B cell (primary cell): Measurements from ENCODE around the gene ZC3H7B. TPM values are rescaled to one million over a fixed set of nuclear protein-coding genes. Genes with fewer than 3 reads are reported as not detected.

ENCODE experiments used
- ATAC-seq: fragments of 200-7000 bp; cut with Tn5 transposase; one replicate; pipeline ENCODE4 v1.10.0; 2021; ENCODE audit warnings: low read depth, mild to moderate bottlenecking, moderate number of reproducible peaks, moderate library complexity
- CTCF ChIA-PET: fragments of 350-600 bp; sonication (Branson Sonifier 250); formaldehyde crosslinking; loops from one replicate; lab custom pipeline; 2021; ENCODE audit warnings: antibody characterized with exemption, inconsistent platforms; lab: Charles Lee
- POLR2A ChIA-PET: fragments of 350-600 bp; sonication (Branson Sonifier 250); formaldehyde crosslinking; loops from one replicate; lab custom pipeline; 2021; ENCODE audit warnings: antibody characterized with exemption; lab: Charles Lee
- DNase-seq: peaks from one replicate; pipeline ENCODE4 v3.0.0; 2013
- H2AFZ ChIP-seq: 2 replicates; pipeline ENCODE4 v1.6.1; 2012; ENCODE audit warnings: mild to moderate bottlenecking, low read depth, low read length; ENCODE audit not compliant: insufficient read depth, poor library complexity, severe bottlenecking
- H3K27ac ChIP-seq, 2 donors: 1 replicate in 1 of 2; 2 replicates in 1 of 2; pipeline ENCODE4 v1.5.1; 2012 to 2013; ENCODE audit warnings: low read length in 2 of 2, mild to moderate bottlenecking in 2 of 2, moderate library complexity in 1 of 2
- H3K27me3 ChIP-seq, 4 experiments: fragments of 200-600 bp in 1 of 4; sonication (generic) in 1 of 4; replicated peaks in 1 of 4; 1 replicate in 2 of 4; 2 replicates in 2 of 4; pipeline versions ENCODE4 v1.6.1 to v1.7.0; 2013 to 2016; ENCODE audit warnings: low read length in 3 of 4, mild to moderate bottlenecking in 2 of 4, mixed read lengths in 1 of 4, moderate library complexity in 1 of 4; ENCODE audit not compliant: insufficient read depth in 4 of 4, control insufficient read depth in 3 of 4; ENCODE audit errors: control extremely low read depth in 1 of 4
- H3K36me3 ChIP-seq, 2 experiments: replicated peaks in 1 of 2; 1 replicate in 1 of 2; 2 replicates in 1 of 2; pipeline versions ENCODE4 v1.6.1 to v1.7.1; 2013; ENCODE audit warnings: low read length in 1 of 2; ENCODE audit not compliant: insufficient read depth in 2 of 2, control insufficient read depth in 1 of 2; ENCODE audit errors: control extremely low read depth in 1 of 2, extremely low read depth in 1 of 2
- H3K4me1 ChIP-seq, 2 donors: fragments of 200-600 bp in 1 of 2; sonication (generic) in 1 of 2; 1 replicate in 1 of 2; 2 replicates in 1 of 2; pipeline versions ENCODE4 v1.5.1 to v1.6.1; 2013 to 2017; ENCODE audit warnings: low read length in 2 of 2; ENCODE audit not compliant: control insufficient read depth in 2 of 2, insufficient read depth in 2 of 2
- H3K4me2 ChIP-seq: replicated peaks from 2 replicates; pipeline ENCODE3; 2012; ENCODE audit warnings: mild to moderate bottlenecking, low read depth, low read length; ENCODE audit not compliant: poor library complexity, severe bottlenecking
- H3K4me3 ChIP-seq, 5 experiments: fragments of 200-600 bp in 1 of 5; sonication (generic) in 1 of 5; 1 replicate in 3 of 5; 2 replicates in 2 of 5; pipeline versions ENCODE4 v1.5.1 to v1.7.0; 2011 to 2016; ENCODE audit warnings: low read length in 4 of 5, mild to moderate bottlenecking in 4 of 5, low read depth in 2 of 5, control low read depth in 1 of 5, moderate library complexity in 1 of 5; ENCODE audit not compliant: insufficient read depth in 1 of 5; ENCODE audit errors: control extremely low read depth in 1 of 5, extremely low read depth in 1 of 5
- H3K79me2 ChIP-seq: fragments of 200-600 bp; sonication (generic); one replicate; pipeline ENCODE4 v1.6.0; 2016; ENCODE audit warnings: low read length; ENCODE audit not compliant: control insufficient read depth, insufficient read depth
- H3K9ac ChIP-seq: fragments of 200-600 bp; sonication (generic); 2 replicates; pipeline ENCODE4 v1.6.1; 2017; ENCODE audit warnings: mild to moderate bottlenecking, low read length, moderate library complexity
- H3K9me3 ChIP-seq, 3 donors: one replicate each; pipeline versions ENCODE4 v1.6.1 to v1.7.1; 2013; ENCODE audit warnings: low read length in 2 of 3; ENCODE audit not compliant: control insufficient read depth in 2 of 3, insufficient read depth in 1 of 3; ENCODE audit errors: control extremely low read depth in 1 of 3
- H4K20me1 ChIP-seq: 2 replicates; pipeline ENCODE4 v1.6.0; 2012; ENCODE audit warnings: mild to moderate bottlenecking, low read length; ENCODE audit not compliant: insufficient read depth, control insufficient read depth, poor library complexity, severe bottlenecking
- H3K27ac Mint-ChIP-seq: one replicate; pipeline ENCODE4 v1.8.0; 2021; ENCODE audit warnings: mixed read lengths
- H3K27me3 Mint-ChIP-seq: one replicate; pipeline ENCODE4 v1.8.0; 2021; ENCODE audit warnings: mixed read lengths
- H3K4me1 Mint-ChIP-seq: one replicate; pipeline ENCODE4 v1.8.0; 2021; ENCODE audit warnings: mixed read lengths
- H3K4me3 Mint-ChIP-seq: one replicate; pipeline ENCODE4 v1.8.0; 2021; ENCODE audit warnings: mixed read lengths
- H3K9me3 Mint-ChIP-seq: one replicate; pipeline ENCODE4 v1.8.0; 2022; ENCODE audit warnings: mixed read lengths; ENCODE audit not compliant: insufficient read depth
- EZH2 ChIP-seq: IDR thresholded peaks from 2 replicates; pipeline ENCODE4 v1.6.1; 2012; ENCODE audit warnings: borderline replicate concordance, low read depth, mild to moderate bottlenecking, moderate library complexity, low read length; ENCODE audit not compliant: insufficient read depth, poor library complexity, severe bottlenecking
- WGBS: methylation state at CpG from one replicate; pipeline ENCODE4 v1.1.5; 2013; ENCODE audit warnings: missing lambda C conversion rate; ENCODE audit not compliant: insufficient coverage; 5-methylcytosine and 5-hydroxymethylcytosine counted together
- intact Hi-C: fragments of 100-400 bp; cut with micrococcal nuclease; formaldehyde crosslinking; loops from one replicate; pipeline ENCODE4 v1.10.0; 2022
- polyA plus RNA-seq: library from polyadenylated mRNA; depleted of rRNA; stranded (reverse); fragments of >200 nt; gene quantifications from 2 replicates; pipeline ENCODE4 v1.2.3, GENCODE V29; 2012
- total RNA-seq, 2 donors: library from RNA; stranded (reverse); fragments of 120-200 nt in 1 of 2; gene quantifications; 1 replicate in 1 of 2; 2 replicates in 1 of 2; pipeline versions ENCODE4 v1.2.3 to v1.2.4, GENCODE V29; 2013 to 2022
- TF ChIP-seq, protein P1 (sequence below): fragments of 200-600 bp; IDR thresholded peaks from one replicate; pipeline ENCODE4 v1.8.0; 2022; ENCODE audit warnings: antibody characterized with exemption, mild to moderate bottlenecking

The ZC3H7B gene
- total and polyA plus RNA-seq, 2 donors (not counting 1 experiment from before 2014, with no cell fraction given), result 29.8 to 41.9 TPM

DNA sequence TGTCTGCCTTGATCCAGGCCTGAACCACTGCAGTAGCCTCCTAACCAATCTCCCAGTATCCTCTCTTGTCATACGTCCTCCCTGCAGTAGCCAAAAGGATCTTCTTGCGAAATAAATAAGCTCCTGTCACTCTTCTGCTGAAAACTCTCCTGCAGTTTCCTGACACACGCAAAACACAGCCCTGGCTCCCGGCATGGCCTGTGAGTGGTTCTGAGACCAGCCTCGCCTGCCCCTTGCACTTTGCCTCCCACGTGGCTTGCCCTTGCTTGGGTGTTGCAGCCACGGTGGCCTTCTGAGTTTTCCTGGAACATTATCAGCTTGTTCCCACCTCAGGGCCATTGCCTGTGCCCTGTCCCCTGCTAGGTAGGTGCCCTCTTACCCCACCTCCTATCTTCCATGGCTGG, 7.2 kb downstream of the ZC3H7B start:
- no peak overlapping the region for H3K27ac Mint-ChIP-seq

DNA sequence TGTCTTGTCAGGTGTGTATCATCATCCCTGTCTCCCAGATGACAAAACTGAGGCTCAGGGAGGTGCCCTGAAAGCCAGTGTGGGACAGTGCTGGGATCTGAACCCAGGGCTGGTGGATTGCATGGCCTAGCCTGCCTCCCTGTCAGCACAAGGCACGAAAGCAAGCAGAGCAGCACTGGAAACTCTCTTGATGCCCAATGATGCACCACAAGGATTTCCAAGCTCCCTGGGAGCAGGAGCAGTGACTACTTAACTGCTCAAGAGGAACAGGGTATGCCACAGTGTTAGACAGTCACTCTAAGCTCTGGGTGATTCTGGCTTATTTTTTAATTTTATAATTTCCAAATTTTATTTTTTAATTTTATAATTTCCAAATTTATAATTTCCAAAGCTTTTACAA, 9.0 kb downstream of the ZC3H7B start:
- Histone ChIP-seq H2AFZ (no peak overlapping the region), H4K20me1 (peaks cover 62% of the 10 kb centered on the region), H3K27ac (no peak overlapping the region), H3K9me3 (no peaks in the 10 kb centered on the region), H3K27me3 (no peaks in the 10 kb centered on the region), H3K4me3 (no peak overlapping the region), H3K36me3 (peaks cover 3 to 17% of the 10 kb centered on the region in 2 experiments), H3K4me1 (no peaks in the 10 kb centered on the region), H3K79me2 (peaks cover 87% of the 10 kb centered on the region), H3K9ac (no peak overlapping the region), H3K4me2 (no peak overlapping the region)
- ChIA-PET POLR2A (no interaction called here), CTCF (interaction anchor here (1.3 kb wide), 1 partner anchor 9 kb away, joined by 3 read pairs; the partner anchor contains the start of gene ZC3H7B)
- intact Hi-C loops, result no loop called here
- TF ChIP-seq EZH2, result no peak
- TF ChIP-seq, protein P1, sequence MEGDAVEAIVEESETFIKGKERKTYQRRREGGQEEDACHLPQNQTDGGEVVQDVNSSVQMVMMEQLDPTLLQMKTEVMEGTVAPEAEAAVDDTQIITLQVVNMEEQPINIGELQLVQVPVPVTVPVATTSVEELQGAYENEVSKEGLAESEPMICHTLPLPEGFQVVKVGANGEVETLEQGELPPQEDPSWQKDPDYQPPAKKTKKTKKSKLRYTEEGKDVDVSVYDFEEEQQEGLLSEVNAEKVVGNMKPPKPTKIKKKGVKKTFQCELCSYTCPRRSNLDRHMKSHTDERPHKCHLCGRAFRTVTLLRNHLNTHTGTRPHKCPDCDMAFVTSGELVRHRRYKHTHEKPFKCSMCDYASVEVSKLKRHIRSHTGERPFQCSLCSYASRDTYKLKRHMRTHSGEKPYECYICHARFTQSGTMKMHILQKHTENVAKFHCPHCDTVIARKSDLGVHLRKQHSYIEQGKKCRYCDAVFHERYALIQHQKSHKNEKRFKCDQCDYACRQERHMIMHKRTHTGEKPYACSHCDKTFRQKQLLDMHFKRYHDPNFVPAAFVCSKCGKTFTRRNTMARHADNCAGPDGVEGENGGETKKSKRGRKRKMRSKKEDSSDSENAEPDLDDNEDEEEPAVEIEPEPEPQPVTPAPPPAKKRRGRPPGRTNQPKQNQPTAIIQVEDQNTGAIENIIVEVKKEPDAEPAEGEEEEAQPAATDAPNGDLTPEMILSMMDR, result no peak
- no peak overlapping the region for H3K27ac Mint-ChIP-seq
- ATAC-seq (no peak), DNase-seq (no peak)
- H3K4me3 Mint-ChIP-seq, result no peak overlapping the region
- no peaks in the 10 kb centered on the region for H3K27me3 Mint-ChIP-seq
- H3K4me1 Mint-ChIP-seq, result peaks cover 23% of the 10 kb centered on the region
- WGBS, result 91% methylated on average over 1 of the region's 1 CpG
- no peaks in the 10 kb centered on the region for H3K9me3 Mint-ChIP-seq

More for the DNA sequence above, 7.2 kb downstream of the ZC3H7B start:
- WGBS, result 98% methylated on average over 7 of the region's 7 CpGs
- no peak for DNase-seq
- intact Hi-C loops, result no loop called here
- ChIA-PET POLR2A (no interaction called here), CTCF (no interaction called here)
- Mint-ChIP-seq H3K9me3 (no peaks in the 10 kb centered on the region), H3K4me3 (no peak overlapping the region), H3K27me3 (no peaks in the 10 kb centered on the region), H3K4me1 (peaks cover 29% of the 10 kb centered on the region)
- no peak for TF ChIP-seq EZH2
- TF ChIP-seq, protein P1, result no peak
- H3K9me3 ChIP-seq, result no peaks in the 10 kb centered on the region
- H3K27me3 ChIP-seq, result no peaks in the 10 kb centered on the region
- no peak overlapping the region for H3K27ac ChIP-seq
- peaks cover 94% of the 10 kb centered on the region for H3K79me2 ChIP-seq
- no peak overlapping the region for H3K4me2 ChIP-seq
- no peak overlapping the region for H3K9ac ChIP-seq
- no peak overlapping the region for H2AFZ ChIP-seq
- peaks cover 60% of the 10 kb centered on the region for H4K20me1 ChIP-seq
- H3K4me3 ChIP-seq, result no peak overlapping the region
- ATAC-seq, result no peak
- no peaks in the 10 kb centered on the region for H3K4me1 ChIP-seq
- peaks cover 5 to 15% of the 10 kb centered on the region in 2 experiments for H3K36me3 ChIP-seq
